Skeletal muscle satellite cell (primary cell): ENCODE measurements around the gene TXLNB.
A peak's percentile ranks its signal among the peaks of the same experiment; 100 is the strongest.
"Not testable (repeated sequence)": the region's sequence is repeated elsewhere in the genome, so short reads cannot be mapped to it uniquely, and the experiment has no call there.

ENCODE experiments used
- H3K27me3 ChIP-seq: 2 replicates; pipeline ENCODE4 v1.7.0; 2013; ENCODE audit warnings: low read length; ENCODE audit not compliant: control insufficient read depth, insufficient read depth
- H3K36me3 ChIP-seq: 2 replicates; pipeline ENCODE4 v1.7.0; 2013; ENCODE audit warnings: mild to moderate bottlenecking, control low read depth, low read length; ENCODE audit not compliant: insufficient read depth
- H3K4me1 ChIP-seq: 2 replicates; pipeline ENCODE4 v1.7.0; 2013; ENCODE audit warnings: low read length; ENCODE audit not compliant: control insufficient read depth, insufficient read depth
- H3K4me2 ChIP-seq: 2 replicates; pipeline ENCODE4 v1.7.0; 2013; ENCODE audit warnings: mild to moderate bottlenecking, low read length
- H3K4me3 ChIP-seq: 2 replicates; pipeline ENCODE4 v1.7.0; 2013; ENCODE audit warnings: low read length
- H3K9ac ChIP-seq: 2 replicates; pipeline ENCODE4 v1.7.0; 2013; ENCODE audit warnings: mild to moderate bottlenecking, low read depth, low read length, moderate library complexity
- H3K9me3 ChIP-seq: replicated peaks from 2 replicates; pipeline ENCODE4 v1.7.0; 2013; ENCODE audit warnings: mild to moderate bottlenecking, control low read depth, low read length

TXLNB gene

GRCh38 chr6:139219746-139220145 is 72.1 kb downstream of the TXLNB start:
- H3K9me3 ChIP-seq = no peaks in the 10 kb centered on the region
- H3K27me3 ChIP-seq = no peaks in the 10 kb centered on the region
- H3K36me3 ChIP-seq = no peaks in the 10 kb centered on the region
- peak overlapping the region; percentile 47 for H3K4me2 ChIP-seq
- no peak overlapping the region for H3K4me3 ChIP-seq
- peak overlapping the region; percentile 40 for H3K9ac ChIP-seq
- peaks cover 6% of the 10 kb centered on the region for H3K4me1 ChIP-seq

- Histone ChIP-seq H3K9me3 (no peaks in the 10 kb centered on the region), H3K4me1 (peaks cover 6% of the 10 kb centered on the region), H3K36me3 (no peaks in the 10 kb centered on the region), H3K9ac (peak overlapping the region; percentile 40), H3K4me2 (peak overlapping the region; percentile 47), H3K4me3 (no peak overlapping the region), H3K27me3 (no peaks in the 10 kb centered on the region)
These were observed 72.5 kb downstream of the TXLNB start for GRCh38 chr6:139219271-139219729.

GRCh38 chr6:139212460-139212859 is 79.3 kb downstream of the TXLNB start:
- H3K27me3 ChIP-seq, H3K36me3 ChIP-seq, H3K9ac ChIP-seq, H3K4me3 ChIP-seq, H3K9me3 ChIP-seq, H3K4me2 ChIP-seq, H3K4me1 ChIP-seq: not testable (repeated sequence)

- H3K4me1 ChIP-seq, H3K4me3 ChIP-seq, H3K27me3 ChIP-seq, H3K36me3 ChIP-seq, H3K9me3 ChIP-seq, H3K9ac ChIP-seq, H3K4me2 ChIP-seq: not testable (repeated sequence)
These were observed 81.0 kb downstream of the TXLNB start for GRCh38 chr6:139210766-139211165.

GRCh38 chr6:139205843-139206242 is 86.0 kb downstream of the TXLNB start:
- no peak overlapping the region for H3K9ac ChIP-seq
- no peak overlapping the region for H3K4me2 ChIP-seq
- no peaks in the 10 kb centered on the region for H3K36me3 ChIP-seq
- H3K27me3 ChIP-seq = no peaks in the 10 kb centered on the region
- H3K9me3 ChIP-seq = no peaks in the 10 kb centered on the region
- no peaks in the 10 kb centered on the region for H3K4me1 ChIP-seq
- no peak overlapping the region for H3K4me3 ChIP-seq

GRCh38 chr6:139204978-139205377 is 86.8 kb downstream of the TXLNB start:
- no peak overlapping the region for H3K9ac ChIP-seq
- no peaks in the 10 kb centered on the region for H3K36me3 ChIP-seq
- no peaks in the 10 kb centered on the region for H3K4me1 ChIP-seq
- H3K27me3 ChIP-seq = no peaks in the 10 kb centered on the region
- H3K4me3 ChIP-seq = no peak overlapping the region
- no peak overlapping the region for H3K4me2 ChIP-seq
- H3K9me3 ChIP-seq = no peaks in the 10 kb centered on the region

GRCh38 chr6:139201378-139201777 is 90.4 kb downstream of the TXLNB start:
- Histone ChIP-seq H3K4me2 (no peak overlapping the region), H3K27me3 (no peaks in the 10 kb centered on the region), H3K9me3 (no peaks in the 10 kb centered on the region), H3K36me3 (no peaks in the 10 kb centered on the region), H3K9ac (no peak overlapping the region), H3K4me1 (no peaks in the 10 kb centered on the region), H3K4me3 (no peak overlapping the region)

GRCh38 chr6:139198529-139199288 is 93.1 kb downstream of the TXLNB start:
- no peaks in the 10 kb centered on the region for H3K9me3 ChIP-seq
- no peaks in the 10 kb centered on the region for H3K27me3 ChIP-seq
- H3K4me2 ChIP-seq = no peak overlapping the region
- H3K36me3 ChIP-seq = no peaks in the 10 kb centered on the region
- H3K9ac ChIP-seq = no peak overlapping the region
- no peaks in the 10 kb centered on the region for H3K4me1 ChIP-seq
- no peak overlapping the region for H3K4me3 ChIP-seq

GRCh38 chr6:139194740-139195139 is 97.1 kb downstream of the TXLNB start:
- Histone ChIP-seq H3K36me3 (no peaks in the 10 kb centered on the region), H3K27me3 (no peaks in the 10 kb centered on the region), H3K4me3 (no peak overlapping the region), H3K9ac (no peak overlapping the region), H3K9me3 (no peaks in the 10 kb centered on the region), H3K4me1 (no peaks in the 10 kb centered on the region), H3K4me2 (no peak overlapping the region)
